ENCODE data around the gene CEL.

DNA sequence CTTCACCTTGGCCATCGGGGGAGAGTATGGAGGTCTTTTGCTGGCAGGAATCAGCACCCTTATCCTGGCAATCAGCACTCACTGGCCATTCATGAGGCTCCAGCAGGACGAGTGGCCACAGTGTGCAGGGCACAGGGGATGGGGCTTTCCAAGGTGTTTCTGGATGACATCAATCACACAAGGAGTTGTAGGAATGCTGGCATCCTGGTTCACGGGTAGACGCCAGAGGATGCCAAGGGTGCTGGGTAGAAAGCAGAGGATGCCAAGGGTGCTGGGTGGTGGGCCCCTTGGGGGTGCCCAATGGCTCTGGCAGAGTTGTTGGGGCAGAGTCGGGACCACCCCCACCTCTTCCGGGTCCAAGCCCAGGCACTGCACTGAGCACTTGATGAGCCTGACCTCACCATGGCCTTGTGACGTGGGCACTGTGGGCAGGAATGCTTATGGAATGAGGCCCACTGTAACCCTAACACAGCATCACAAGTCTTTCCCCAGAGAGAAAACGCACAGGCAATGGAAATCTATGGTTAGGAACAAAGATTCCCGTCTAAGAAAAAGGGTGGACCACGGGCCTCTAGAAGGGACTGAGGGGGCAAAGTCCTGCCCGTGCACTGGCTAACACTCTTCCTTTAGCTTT is 29.1 kb downstream of the CEL start:
- TF ChIP-seq, protein P1, sequence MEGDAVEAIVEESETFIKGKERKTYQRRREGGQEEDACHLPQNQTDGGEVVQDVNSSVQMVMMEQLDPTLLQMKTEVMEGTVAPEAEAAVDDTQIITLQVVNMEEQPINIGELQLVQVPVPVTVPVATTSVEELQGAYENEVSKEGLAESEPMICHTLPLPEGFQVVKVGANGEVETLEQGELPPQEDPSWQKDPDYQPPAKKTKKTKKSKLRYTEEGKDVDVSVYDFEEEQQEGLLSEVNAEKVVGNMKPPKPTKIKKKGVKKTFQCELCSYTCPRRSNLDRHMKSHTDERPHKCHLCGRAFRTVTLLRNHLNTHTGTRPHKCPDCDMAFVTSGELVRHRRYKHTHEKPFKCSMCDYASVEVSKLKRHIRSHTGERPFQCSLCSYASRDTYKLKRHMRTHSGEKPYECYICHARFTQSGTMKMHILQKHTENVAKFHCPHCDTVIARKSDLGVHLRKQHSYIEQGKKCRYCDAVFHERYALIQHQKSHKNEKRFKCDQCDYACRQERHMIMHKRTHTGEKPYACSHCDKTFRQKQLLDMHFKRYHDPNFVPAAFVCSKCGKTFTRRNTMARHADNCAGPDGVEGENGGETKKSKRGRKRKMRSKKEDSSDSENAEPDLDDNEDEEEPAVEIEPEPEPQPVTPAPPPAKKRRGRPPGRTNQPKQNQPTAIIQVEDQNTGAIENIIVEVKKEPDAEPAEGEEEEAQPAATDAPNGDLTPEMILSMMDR (IDR thresholded peaks at IDR 0.05), result no peak
- TF ChIP-seq POLR2A (IDR thresholded peaks at IDR 0.05), result no peak

Data from testis (tissue), 2 donors.